Measurements from ENCODE around the gene AR. TPM values are rescaled to one million over a fixed set of nuclear protein-coding genes. Genes with fewer than 3 reads are reported as not detected.

AR gene
- under 0.01 TPM in 1 of 2 replicates, not detected in the other for total RNA-seq

GRCh38 chrX:67543818-67544217 is at the start of gene AR:
Gene AR (plus strand): TSS chrX:67544021. CDS start chrX:67545147, 1,126 bp downstream.

